GM21447 (cell line): Measurements from ENCODE around the gene CHN1.
A peak's percentile ranks its signal among the peaks of the same experiment; 100 is the strongest.

ENCODE experiments used
- ATAC-seq: cut with Tn5 transposase; IDR thresholded peaks from one replicate; pipeline ENCODE4 v1.9.1; 2021; ENCODE audit not compliant: unreplicated experiment

Gene CHN1

GRCh38 chr2:174771631-174772471 lies 233.3 kb downstream of the CHN1 start:
- ATAC-seq: peak; percentile 72

- ATAC-seq: no peak
Observed at GRCh38 chr2:174771136-174771535, 234.0 kb downstream of the CHN1 start.

GRCh38 chr2:174768557-174768956 lies 236.6 kb downstream of the CHN1 start:
- ATAC-seq: no peak

GRCh38 chr2:174766271-174766670 lies 238.9 kb downstream of the CHN1 start:
- ATAC-seq: no peak

GRCh38 chr2:174765576-174765975 lies 239.6 kb downstream of the CHN1 start:
- ATAC-seq: no peak

- ATAC-seq: no peak
Observed at GRCh38 chr2:174764280-174765255, 240.6 kb downstream of the CHN1 start, which contains the start of gene CHRNA1. TSS of gene CHRNA1 (minus strand) at chr2:174764472. CDS start at chr2:174764394, 78 bp downstream.

- ATAC-seq: no peak
Observed at GRCh38 chr2:174763780-174764179, 241.4 kb downstream of the CHN1 start.

GRCh38 chr2:174762464-174762863 lies 242.7 kb downstream of the CHN1 start:
- ATAC-seq: no peak

GRCh38 chr2:174761837-174762236 lies 243.3 kb downstream of the CHN1 start:
- no peak for ATAC-seq

- no peak for ATAC-seq
Observed at GRCh38 chr2:174760845-174761473, 244.2 kb downstream of the CHN1 start.

GRCh38 chr2:174759381-174760065 lies 245.7 kb downstream of the CHN1 start:
- no peak for ATAC-seq

GRCh38 chr2:174756743-174757142 lies 248.4 kb downstream of the CHN1 start:
- ATAC-seq: no peak

GRCh38 chr2:174753038-174753633 lies 252.0 kb downstream of the CHN1 start:
- peak; percentile 22 for ATAC-seq

- ATAC-seq: peak; percentile 84
Observed at GRCh38 chr2:174752403-174753037, 252.7 kb downstream of the CHN1 start.

- ATAC-seq: peak; percentile 44
Observed at GRCh38 chr2:174750923-174751441, 254.2 kb downstream of the CHN1 start.

GRCh38 chr2:174749793-174750192 lies 255.4 kb downstream of the CHN1 start:
- no peak for ATAC-seq

- no peak for ATAC-seq
Observed at GRCh38 chr2:174748948-174749347, 256.2 kb downstream of the CHN1 start.
